ENCODE results near the gene RPL22.
A peak's percentile ranks its signal among the peaks of the same experiment; 100 is the strongest.

The RPL22 gene

GRCh38 chr1:6199298-6200187 lies at the start of gene RPL22:
TSS of gene RPL22 (minus strand) at chr1:6199595. CDS start at chr1:6199573, 22 bp downstream.
- peak; percentile 98 for DNase-seq

- DNase-seq: no peak
Measured at GRCh38 chr1:6248161-6248776, 48.9 kb upstream of the RPL22 start.

- DNase-seq: no peak
Measured at GRCh38 chr1:6247651-6248050, 48.3 kb upstream of the RPL22 start.

- DNase-seq: peak; percentile 78
Measured at GRCh38 chr1:6246497-6247467, 47.4 kb upstream of the RPL22 start.

- DNase-seq: peak; percentile 44
Measured at GRCh38 chr1:6245869-6246496, 46.6 kb upstream of the RPL22 start.

GRCh38 chr1:6245086-6245868 lies 45.9 kb upstream of the RPL22 start:
- DNase-seq: peak; percentile 82

GRCh38 chr1:6244401-6245049 lies 45.1 kb upstream of the RPL22 start:
- DNase-seq: no peak

- no peak for DNase-seq
Measured at GRCh38 chr1:6243993-6244392, 44.6 kb upstream of the RPL22 start, which contains the start of gene HES3. TSS of gene HES3 (plus strand) at chr1:6244179. CDS start at chr1:6244366, 187 bp downstream.

- no peak for DNase-seq
Measured at GRCh38 chr1:6243053-6243834, 43.8 kb upstream of the RPL22 start.

- DNase-seq: no peak
Measured at GRCh38 chr1:6241887-6242740, 42.7 kb upstream of the RPL22 start.

- no peak for DNase-seq
Measured at GRCh38 chr1:6241107-6241886, 41.9 kb upstream of the RPL22 start.

GRCh38 chr1:6239950-6240768 lies 40.8 kb upstream of the RPL22 start:
- DNase-seq: no peak

GRCh38 chr1:6239213-6239752 lies 39.9 kb upstream of the RPL22 start:
- no peak for DNase-seq

GRCh38 chr1:6237093-6237492 lies 37.7 kb upstream of the RPL22 start:
- DNase-seq: no peak

- peak; percentile 9 for DNase-seq
Measured at GRCh38 chr1:6235296-6235677, 35.9 kb upstream of the RPL22 start.

GRCh38 chr1:6234502-6235295 lies 35.3 kb upstream of the RPL22 start:
- no peak for DNase-seq

Data from CD4-positive, alpha-beta T cell treated with Interleukin-21 for 1 hour (primary cell).